GM21447 (cell line): ENCODE results near the gene NTPCR.
"Not testable (repeated sequence)": the region's sequence is repeated elsewhere in the genome, so short reads cannot be mapped to it uniquely, and the experiment has no call there.

ENCODE experiments used
- ATAC-seq: cut with Tn5 transposase; IDR thresholded peaks from one replicate; pipeline ENCODE4 v1.9.1; 2021; ENCODE audit not compliant: unreplicated experiment

The NTPCR gene

DNA sequence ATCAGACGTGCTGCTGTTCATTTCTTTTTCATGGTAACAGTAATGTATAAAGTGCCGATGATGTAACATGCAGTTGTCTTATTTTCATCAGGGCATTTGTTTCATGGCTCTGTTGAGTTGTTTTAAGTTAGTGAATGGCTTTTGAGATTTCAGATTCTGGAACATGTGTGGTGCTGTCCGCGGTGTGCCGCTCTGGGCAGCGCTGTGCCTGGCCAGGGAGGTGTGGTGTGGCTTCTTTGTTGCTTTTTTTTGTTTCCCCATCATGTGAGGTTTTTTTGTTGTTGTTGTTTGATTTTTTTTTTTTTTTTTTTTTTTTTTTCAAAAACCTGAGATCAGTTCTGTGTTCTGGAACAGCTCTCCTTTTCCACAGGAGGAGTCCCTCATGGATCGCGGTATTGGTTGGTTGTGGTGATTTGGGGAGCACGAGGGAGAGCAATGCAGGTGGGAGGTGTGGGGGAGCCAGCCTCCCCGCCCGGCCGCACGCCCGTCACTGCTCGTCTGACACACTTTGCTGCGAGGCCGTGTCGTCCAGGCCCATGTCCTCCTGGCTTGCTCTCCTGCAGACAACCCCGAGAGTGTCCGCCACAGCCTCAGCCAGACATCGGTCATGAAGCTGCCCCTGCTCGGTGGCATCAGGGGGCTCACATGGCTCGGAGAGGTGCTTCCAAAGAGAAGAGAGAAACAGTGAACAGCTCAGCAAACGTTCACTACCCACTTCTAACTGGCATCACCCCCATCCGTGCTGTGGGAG lies 33.6 kb downstream of the NTPCR start:
- ATAC-seq, result no peak

GRCh38 chr1:232984577-232985425 lies 34.4 kb downstream of the NTPCR start:
- no peak for ATAC-seq

DNA sequence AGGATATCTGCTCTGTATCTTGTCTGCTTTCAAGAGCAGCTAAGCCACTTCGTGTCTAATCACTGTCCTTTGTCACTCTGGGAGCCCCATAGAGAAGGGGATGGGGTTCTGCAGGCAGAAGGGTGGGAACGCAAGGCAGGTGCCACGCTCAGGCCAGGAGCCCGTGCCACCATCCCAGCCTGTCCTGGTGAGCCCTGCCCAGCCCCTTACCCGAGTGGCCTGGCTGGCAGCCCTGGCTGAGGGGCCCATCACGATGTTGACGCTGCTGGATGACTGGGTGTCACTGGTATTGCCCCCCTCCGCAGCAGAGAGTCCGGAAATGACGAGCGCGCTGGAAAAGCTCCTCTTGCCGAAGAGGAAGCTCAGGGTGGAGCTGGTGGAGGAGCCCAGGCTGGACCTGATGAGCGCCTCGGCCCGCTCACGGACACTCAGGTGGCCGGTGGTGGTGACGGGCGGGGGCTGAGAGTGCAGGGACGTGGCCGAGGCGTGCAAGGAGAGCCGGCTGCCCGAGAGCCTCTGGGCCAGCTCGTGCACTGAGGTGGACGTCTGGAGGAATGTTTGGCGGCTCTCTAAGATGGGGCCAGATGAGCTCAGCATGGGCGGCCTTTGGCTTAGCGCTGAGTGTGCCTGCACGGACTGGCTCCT lies 35.6 kb downstream of the NTPCR start:
- ATAC-seq, result no peak

DNA sequence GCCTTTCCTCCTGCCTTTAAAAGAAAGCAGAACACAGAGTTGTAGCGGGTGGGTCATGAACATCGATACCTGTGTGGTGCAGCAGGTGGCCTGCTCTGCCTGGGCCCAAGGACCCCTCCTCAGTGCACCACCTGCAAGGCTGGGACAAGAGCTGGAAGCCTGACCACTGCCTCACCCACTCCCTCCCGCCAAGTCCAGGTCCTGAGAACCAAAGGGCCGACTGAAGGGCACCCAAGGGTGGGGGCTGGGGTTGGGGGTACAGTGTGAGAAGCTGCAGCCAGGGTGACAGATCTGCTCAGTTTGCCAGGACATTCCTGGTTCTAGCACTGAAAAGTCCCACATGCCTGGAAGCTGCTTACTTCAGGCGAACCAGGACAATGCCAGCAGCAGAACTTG lies 36.1 kb downstream of the NTPCR start:
- no peak for ATAC-seq

- ATAC-seq, result no peak
Measured at GRCh38 chr1:232987046-232987773, 36.8 kb downstream of the NTPCR start.

GRCh38 chr1:232987774-232988140 lies 37.3 kb downstream of the NTPCR start:
- ATAC-seq, result no peak

DNA sequence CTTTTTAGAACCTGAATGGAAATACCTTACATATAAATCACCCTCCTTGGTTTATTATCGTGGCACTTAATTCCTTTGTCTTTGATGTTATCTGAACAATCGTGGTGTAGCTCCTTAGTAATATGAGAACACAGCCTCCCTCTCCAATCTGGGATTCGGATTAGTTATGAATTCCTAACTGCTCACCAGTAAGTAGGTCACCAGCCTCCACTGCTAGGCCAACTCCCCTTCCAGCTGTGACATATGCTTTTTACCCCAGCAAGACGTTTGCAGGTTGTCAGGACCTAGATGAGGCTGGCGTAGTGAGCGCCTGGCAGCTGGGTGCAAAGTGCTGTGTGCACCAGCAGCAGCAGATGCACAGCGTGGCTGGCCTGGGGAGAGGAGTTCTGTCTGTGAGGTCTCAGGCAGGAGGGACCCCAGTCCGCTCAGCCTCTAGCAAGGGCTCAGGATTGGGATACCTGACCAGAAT lies 38.2 kb downstream of the NTPCR start:
- no peak for ATAC-seq

DNA sequence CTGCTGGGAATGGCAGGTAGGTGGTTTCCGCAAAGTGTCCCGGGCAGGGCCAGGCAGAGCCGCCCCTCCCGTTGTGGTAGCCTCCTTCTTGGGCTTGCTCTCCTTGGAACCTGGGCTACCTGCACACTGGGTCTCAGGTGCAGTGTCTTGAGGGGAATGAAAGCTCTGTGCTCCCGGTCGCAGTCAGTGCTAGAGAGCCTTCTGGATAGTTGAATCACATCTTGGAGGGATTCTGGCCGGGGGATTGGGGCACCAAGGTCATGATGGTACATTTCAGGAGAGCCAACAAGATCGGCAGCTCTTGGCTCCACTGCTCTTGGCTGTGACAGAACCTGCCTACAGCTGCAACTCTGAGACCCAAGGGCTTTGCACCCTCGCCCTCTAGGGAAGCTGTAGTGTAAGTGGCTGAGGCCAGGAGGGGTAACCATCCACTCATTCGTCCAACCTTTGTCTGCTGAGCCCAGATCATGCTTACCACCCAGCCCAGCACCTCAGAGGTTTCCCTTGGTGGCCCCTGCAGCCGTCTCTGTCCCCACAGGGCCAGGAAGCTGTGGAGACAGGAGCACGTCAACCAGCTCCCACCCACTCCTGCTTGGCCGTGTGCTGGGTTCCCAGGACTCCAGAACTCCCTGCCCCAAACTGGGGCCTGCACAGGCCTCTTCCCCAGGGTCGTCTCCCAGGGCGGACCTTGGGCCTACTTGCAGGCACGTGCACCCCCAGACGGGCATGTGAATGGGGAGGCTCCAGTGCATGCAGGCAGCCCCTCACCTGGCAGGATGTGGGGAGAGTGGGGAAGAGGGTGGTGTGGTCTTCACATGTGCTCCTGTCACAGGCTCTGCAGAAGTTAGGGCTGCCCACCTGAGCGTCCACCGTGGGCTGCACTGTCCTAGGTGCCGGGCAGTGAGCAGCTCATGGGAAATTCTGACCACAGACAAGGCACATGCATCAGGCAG lies 40.0 kb downstream of the NTPCR start:
- ATAC-seq, result no peak

- no peak for ATAC-seq
Measured at GRCh38 chr1:232991238-232991637, 40.8 kb downstream of the NTPCR start.

GRCh38 chr1:232992227-232992626 lies 41.8 kb downstream of the NTPCR start:
- ATAC-seq, result no peak

DNA sequence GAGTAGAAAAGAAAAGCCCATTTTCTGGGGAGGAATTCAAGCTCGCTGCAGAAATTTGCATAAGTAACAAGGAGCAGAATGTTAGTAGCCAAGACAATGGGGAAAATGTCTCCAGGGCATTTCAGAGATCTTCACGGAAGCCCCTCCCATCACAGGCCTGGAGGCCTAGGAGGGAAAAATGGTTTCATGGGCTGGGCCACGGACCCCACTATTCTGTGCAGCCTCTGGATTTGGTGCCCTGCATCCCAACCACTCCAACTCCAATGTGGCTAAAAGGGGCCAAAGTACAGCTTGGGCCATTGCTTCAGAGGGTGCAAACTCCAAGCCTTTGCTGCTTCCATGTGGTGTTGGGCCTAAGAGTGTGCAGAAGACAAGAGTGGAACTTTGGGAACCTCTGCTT lies 43.1 kb downstream of the NTPCR start:
- ATAC-seq, result no peak

DNA sequence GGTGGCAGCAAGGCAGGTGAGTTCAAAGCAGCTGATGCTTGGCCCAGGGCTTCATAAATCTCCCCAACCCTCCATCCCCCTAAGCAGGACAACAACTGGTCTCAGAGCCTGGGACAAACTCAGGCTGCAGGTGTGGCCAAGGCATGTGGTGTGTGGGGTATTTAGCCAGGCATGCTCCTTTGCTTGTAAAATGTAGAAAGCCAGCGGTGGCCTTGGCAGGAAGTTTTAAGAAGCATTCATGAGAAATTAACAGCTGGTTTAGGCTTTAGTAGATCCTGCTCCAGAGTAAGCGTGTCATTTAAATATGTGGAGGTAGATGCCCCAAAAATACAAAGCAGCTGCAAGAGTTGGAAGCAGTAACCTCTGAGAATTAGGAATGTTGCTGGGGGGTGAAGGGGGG lies 44.8 kb downstream of the NTPCR start:
- ATAC-seq, result no peak

DNA sequence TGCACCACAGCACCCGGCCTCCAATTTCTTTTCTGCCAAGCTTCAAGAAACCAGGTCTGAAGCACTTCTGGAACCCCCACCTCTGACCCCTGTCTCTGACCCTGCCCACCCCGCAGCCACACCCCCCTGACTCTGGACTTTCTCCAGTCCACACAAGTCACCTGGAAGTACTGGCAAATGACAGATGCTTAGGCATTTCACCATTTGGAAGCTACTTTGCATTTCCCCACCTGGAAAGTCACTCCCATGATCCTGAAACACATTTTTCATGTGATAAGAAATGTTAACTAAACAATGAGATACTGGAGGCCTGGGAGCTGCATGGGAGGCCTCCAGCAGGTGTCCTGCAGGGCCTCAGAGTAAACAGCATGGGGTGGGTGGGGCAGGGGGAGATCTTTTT lies 45.7 kb downstream of the NTPCR start:
- ATAC-seq, result no peak

DNA sequence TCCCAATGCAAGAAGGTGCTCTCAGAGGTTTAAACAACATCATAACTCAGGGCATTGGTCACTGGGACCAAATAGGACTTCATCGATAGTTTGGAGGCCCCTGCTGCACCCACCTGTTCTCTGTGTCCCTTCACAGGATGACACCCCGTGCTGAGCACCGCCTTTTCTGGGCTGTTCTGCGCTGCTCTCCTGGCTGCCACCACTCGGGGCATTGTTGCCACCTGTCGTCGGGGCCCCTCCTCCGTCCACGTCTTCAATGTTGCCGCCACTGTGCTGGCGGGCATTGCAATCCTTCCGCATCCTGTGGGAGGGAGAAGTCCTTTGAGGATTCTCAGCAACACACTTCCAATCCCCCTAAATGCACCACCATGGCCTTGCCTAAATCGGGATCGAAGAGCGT lies 47.7 kb downstream of the NTPCR start:
- ATAC-seq, result no peak

DNA sequence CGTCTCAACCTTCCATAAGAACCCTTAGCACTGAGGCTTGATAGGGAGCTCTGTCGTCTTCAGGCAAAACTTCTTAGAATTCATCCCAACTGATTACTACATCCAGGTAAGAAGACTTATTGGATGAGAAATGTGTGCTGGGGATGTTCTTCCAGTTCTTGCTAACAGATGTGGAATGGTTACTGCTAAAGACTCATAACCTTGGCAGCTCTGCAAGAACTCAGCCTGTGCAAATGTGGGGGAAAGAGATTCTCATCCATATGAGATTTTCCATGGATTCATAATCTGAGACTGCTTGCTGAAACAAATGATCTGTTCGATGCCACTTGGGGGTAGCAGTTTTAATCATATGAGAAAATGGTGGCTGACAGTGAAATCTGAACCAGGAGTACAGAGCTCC lies 48.2 kb downstream of the NTPCR start:
- ATAC-seq, result no peak

GRCh38 chr1:232999956-233000625 lies 49.7 kb downstream of the NTPCR start:
- ATAC-seq, result no peak

DNA sequence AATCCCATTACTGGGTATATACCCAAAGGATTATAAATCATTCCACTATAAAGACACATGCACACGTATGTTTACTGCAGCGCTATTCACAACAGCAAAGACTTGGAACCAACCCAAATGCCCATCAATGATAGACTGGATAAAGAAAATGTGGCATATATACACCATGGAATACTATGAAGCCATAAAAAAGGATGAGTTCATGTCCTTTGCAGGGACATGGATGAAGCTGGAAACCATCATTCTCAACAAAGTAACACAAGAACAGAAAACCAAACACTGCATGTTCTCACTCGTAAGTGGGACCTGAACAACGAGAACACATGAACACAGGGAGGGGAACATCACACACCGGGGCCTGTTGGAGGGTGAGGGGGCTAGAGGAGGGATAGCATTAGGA lies 53.2 kb downstream of the NTPCR start:
- ATAC-seq, result not testable (repeated sequence)

- no peak for ATAC-seq
Measured at GRCh38 chr1:233004451-233004850, 54.0 kb downstream of the NTPCR start.

GRCh38 chr1:233005156-233005555 lies 54.7 kb downstream of the NTPCR start:
- no peak for ATAC-seq
